Choroid plexus epithelial cell (primary cell): ENCODE results near the gene IRF3.
A peak's percentile ranks its signal among the peaks of the same experiment; 100 is the strongest.

Experiments
- DNase-seq: peaks from one replicate; pipeline ENCODE4 v3.0.0-alpha.2; 2010; ENCODE audit warnings: low read depth
- H3K4me3 ChIP-seq: 2 replicates; pipeline ENCODE4 v1.5.1; 2011; ENCODE audit warnings: low read depth, mild to moderate bottlenecking, control low read depth, low read length, moderate library complexity
- CTCF ChIP-seq: conservative IDR thresholded peaks from 2 replicates; pipeline ENCODE4 v1.5.1; 2011; ENCODE audit warnings: low read depth, mild to moderate bottlenecking, control low read depth, inconsistent platforms, low read length, moderate library complexity

Gene IRF3

GRCh38 chr19:49651820-49652550 lies 13.7 kb downstream of the IRF3 start:
- no peak for TF ChIP-seq CTCF
- H3K4me3 ChIP-seq = no peak overlapping the region
- DNase-seq = no peak

GRCh38 chr19:49651029-49651819 lies 14.4 kb downstream of the IRF3 start:
- no peak overlapping the region for H3K4me3 ChIP-seq
- TF ChIP-seq CTCF = no peak
- no peak for DNase-seq

GRCh38 chr19:49646586-49646985 lies 19.1 kb downstream of the IRF3 start:
- H3K4me3 ChIP-seq = no peak overlapping the region
- DNase-seq = no peak
- TF ChIP-seq CTCF = no peak

GRCh38 chr19:49645995-49646394 lies 19.7 kb downstream of the IRF3 start:
- no peak for DNase-seq
- TF ChIP-seq CTCF = no peak
- no peak overlapping the region for H3K4me3 ChIP-seq

GRCh38 chr19:49645592-49645991 lies 20.1 kb downstream of the IRF3 start:
- no peak for DNase-seq
- no peak overlapping the region for H3K4me3 ChIP-seq
- TF ChIP-seq CTCF = no peak

DNA sequence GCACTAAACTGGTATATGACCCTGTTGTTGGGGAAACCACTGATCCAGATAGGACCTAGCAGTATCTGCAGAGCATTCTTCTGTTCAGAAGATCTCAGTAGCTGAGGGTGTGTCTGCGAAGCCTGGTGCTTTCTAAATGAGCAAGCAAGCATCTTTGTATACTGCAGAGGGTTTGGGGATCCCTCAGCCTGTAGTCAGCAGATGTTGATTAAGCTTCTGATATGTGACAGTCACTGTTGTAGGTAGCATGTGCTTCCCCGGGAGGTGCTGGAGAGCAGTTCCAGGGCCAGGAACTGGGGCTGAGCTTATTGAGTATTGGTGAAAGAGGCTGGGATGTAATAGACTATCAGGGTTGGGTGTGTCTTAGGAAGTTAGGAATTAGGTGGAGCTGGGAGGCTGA lies 22.2 kb downstream of the IRF3 start:
- H3K4me3 ChIP-seq = peak overlapping the region; percentile 17
- TF ChIP-seq CTCF = no peak
- no peak for DNase-seq
